Heart left ventricle (tissue), 13 donors: Measurements from ENCODE around the gene HNRNPDL.

ENCODE experiments used
- POLR2A ChIP-seq, 2 donors: fragments of 450-650 bp; IDR thresholded peaks; one replicate each; pipeline ENCODE4 v1.6.1; 2017; ENCODE audit warnings: antibody characterized with exemption in 2 of 2, mild to moderate bottlenecking in 2 of 2, moderate library complexity in 2 of 2
- TF ChIP-seq, protein P1 (sequence below), 12 donors: fragments of 200-600 bp; sonication (generic) in 4 of 12; IDR thresholded peaks; one replicate each; pipeline versions ENCODE4 v1.5.0 to v1.8.0; 2018 to 2022; ENCODE audit warnings: antibody characterized with exemption in 12 of 12, mild to moderate bottlenecking in 5 of 12
- donor health status: ischemic (EF 13 %, LVEDD 7.1; RV severe dilation, severe dysfunction).
- donor health status: DM: no; HTN: yes; CAD: no.
- donor health status: DM: no; HTN: no; CAD: no.
- donor health status: ischemic (EF 25% LVEDD 6.9; RV normal size, moderate dysfunction).
- donor health status: ischemic (EF 25% LVEDD 5.7; RV mildly dilated, moderate dysfunction).
- donor health status: ischemic (EF 35%, LVEDD 5.7; RV mildly dilated, moderate dysfunction).
- donor health status: nonischemic (EF 11% LVEDD 7.7; RV severe dilation, severe dysfunction).
- donor health status: DM: yes; HTN: yes; CAD: no.
- donor health status: PGD.
- donor health status: ischemic (EF 29% LVEDD 5.4; RV normal size, mild dysfunction).
- donor health status: nonischemic (EF 23%, LVEDD 6.1; RV moderate dilation, normal function).

DNA sequence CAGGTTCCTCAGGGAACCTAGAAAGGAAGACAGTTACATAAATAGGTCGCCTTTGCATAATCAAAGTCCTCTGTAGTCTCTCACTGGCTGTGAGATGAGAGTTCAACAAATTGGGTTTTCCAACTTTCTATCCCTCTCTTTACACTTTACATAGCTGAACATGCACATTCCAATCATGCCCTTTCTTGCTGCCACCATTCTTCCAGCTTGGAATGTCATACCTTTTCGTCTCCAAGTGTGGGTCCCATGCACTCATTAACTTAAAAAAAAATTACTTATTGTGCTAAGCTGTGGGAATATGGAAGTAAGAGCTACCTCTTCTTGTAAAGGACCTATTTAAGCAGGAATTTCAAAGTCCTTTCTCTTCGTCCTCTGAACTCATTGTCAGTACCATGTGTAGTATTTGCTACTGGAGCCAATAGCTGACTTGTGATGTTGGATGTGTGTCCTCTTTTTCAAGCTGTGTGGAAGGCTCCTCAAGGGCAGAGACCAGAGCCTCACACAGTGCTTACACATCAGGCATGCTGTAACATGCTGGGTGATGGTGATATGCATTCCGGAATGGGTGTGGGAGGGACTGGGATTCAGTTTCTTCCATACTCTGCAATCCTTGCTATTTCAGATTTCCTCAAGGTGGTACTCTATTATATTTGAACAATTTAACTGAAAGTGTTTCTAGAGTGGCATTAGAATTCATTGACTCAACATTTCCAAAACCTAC is 7.2 kb upstream of the HNRNPDL start:
- TF ChIP-seq POLR2A (IDR thresholded peaks at IDR 0.05), result no peak
- TF ChIP-seq, protein P1, sequence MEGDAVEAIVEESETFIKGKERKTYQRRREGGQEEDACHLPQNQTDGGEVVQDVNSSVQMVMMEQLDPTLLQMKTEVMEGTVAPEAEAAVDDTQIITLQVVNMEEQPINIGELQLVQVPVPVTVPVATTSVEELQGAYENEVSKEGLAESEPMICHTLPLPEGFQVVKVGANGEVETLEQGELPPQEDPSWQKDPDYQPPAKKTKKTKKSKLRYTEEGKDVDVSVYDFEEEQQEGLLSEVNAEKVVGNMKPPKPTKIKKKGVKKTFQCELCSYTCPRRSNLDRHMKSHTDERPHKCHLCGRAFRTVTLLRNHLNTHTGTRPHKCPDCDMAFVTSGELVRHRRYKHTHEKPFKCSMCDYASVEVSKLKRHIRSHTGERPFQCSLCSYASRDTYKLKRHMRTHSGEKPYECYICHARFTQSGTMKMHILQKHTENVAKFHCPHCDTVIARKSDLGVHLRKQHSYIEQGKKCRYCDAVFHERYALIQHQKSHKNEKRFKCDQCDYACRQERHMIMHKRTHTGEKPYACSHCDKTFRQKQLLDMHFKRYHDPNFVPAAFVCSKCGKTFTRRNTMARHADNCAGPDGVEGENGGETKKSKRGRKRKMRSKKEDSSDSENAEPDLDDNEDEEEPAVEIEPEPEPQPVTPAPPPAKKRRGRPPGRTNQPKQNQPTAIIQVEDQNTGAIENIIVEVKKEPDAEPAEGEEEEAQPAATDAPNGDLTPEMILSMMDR (IDR thresholded peaks at IDR 0.05), result no peak
